HEK293 (cell line): ENCODE measurements around the gene REG1B.

Experiments
- CTCF ChIA-PET: fragments of 350-600 bp; formaldehyde crosslinking; extraction: SDS; loops from one replicate; lab custom pipeline; 2021; ENCODE audit warnings: antibody characterized with exemption; lab: Yijun Ruan, JAX
- POLR2A ChIA-PET: fragments of 300-600 bp; formaldehyde crosslinking; extraction: SDS; loops from one replicate; lab custom pipeline; 2020; ENCODE audit warnings: antibody characterized with exemption, inconsistent platforms; lab: Yijun Ruan, JAX
- H3K27ac ChIP-seq: fragments of 200-500 bp; sonication (Bioruptor generic); 2 replicates; pipeline ENCODE4 v1.5.1; 2014; ENCODE audit warnings: low read depth, low read length, control low read depth, inconsistent platforms; ENCODE audit errors: extremely low read depth
- H3K36me3 ChIP-seq, 2 experiments: fragments of 200-500 bp in 1 of 2; sonication (Bioruptor generic) in 1 of 2; 1 replicate in 1 of 2; 2 replicates in 1 of 2; pipeline ENCODE4 v1.5.1; 2014 to 2017; ENCODE audit warnings: inconsistent platforms in 2 of 2, low read length in 2 of 2; ENCODE audit not compliant: control insufficient read depth in 2 of 2, insufficient read depth in 1 of 2
- H3K4me1 ChIP-seq: fragments of 200-500 bp; sonication (Bioruptor generic); 2 replicates; pipeline ENCODE4 v1.5.1; 2014; ENCODE audit warnings: mild to moderate bottlenecking, low read length, inconsistent platforms; ENCODE audit not compliant: control insufficient read depth, insufficient read depth
- H3K4me3 ChIP-seq: 2 replicates; pipeline ENCODE4 v1.5.1; 2011; ENCODE audit warnings: low read depth, mild to moderate bottlenecking, control low read depth, low read length, moderate library complexity
- H3K9me3 ChIP-seq: fragments of 200-500 bp; sonication (Bioruptor generic); 2 replicates; pipeline ENCODE4 v1.5.1; 2014; ENCODE audit warnings: low read depth, low read length, inconsistent platforms; ENCODE audit not compliant: control insufficient read depth, insufficient read depth
- KLF9 ChIP-seq: fragments of 450-650 bp; formaldehyde crosslinking; IDR thresholded peaks from 2 replicates; pipeline ENCODE4 v1.5.1; 2016; ENCODE audit warnings: missing biosample characterization, missing genetic modification characterization, low read depth
- OSR2 ChIP-seq: fragments of 450-650 bp; formaldehyde crosslinking; IDR thresholded peaks from 2 replicates; pipeline ENCODE4 v1.5.1; 2016; ENCODE audit warnings: missing biosample characterization, missing genetic modification characterization
- SP2 ChIP-seq: fragments of 450-650 bp; formaldehyde crosslinking; IDR thresholded peaks from 2 replicates; pipeline ENCODE4 v1.5.1; 2016; ENCODE audit warnings: missing biosample characterization, missing genetic modification characterization
- TCF7L2 ChIP-seq: IDR thresholded peaks from 2 replicates; pipeline ENCODE4 v1.6.1; 2011; ENCODE audit warnings: low read depth, mild to moderate bottlenecking, inconsistent platforms, low read length, moderate library complexity, borderline replicate concordance
- ZBTB10 ChIP-seq: fragments of 450-650 bp; formaldehyde crosslinking; IDR thresholded peaks from 2 replicates; pipeline ENCODE4 v1.5.1; 2016; ENCODE audit warnings: missing biosample characterization, missing genetic modification characterization
- ZBTB26 ChIP-seq: fragments of 450-650 bp; formaldehyde crosslinking; optimal IDR thresholded peaks from 2 replicates; pipeline ENCODE3; 2016; ENCODE audit warnings: missing biosample characterization, mild to moderate bottlenecking, missing genetic modification characterization
- ZBTB44 ChIP-seq: fragments of 450-650 bp; IDR thresholded peaks from 2 replicates; pipeline ENCODE4 v1.5.1; 2018; ENCODE audit warnings: missing biosample characterization, mild to moderate bottlenecking, missing genetic modification characterization
- ZNF155 ChIP-seq: fragments of 450-650 bp; formaldehyde crosslinking; IDR thresholded peaks from 2 replicates; pipeline ENCODE4 v1.5.1; 2016; ENCODE audit warnings: missing biosample characterization, missing genetic modification characterization
- ZNF2 ChIP-seq: fragments of 450-650 bp; formaldehyde crosslinking; IDR thresholded peaks from 2 replicates; pipeline ENCODE4 v1.5.1; 2016; ENCODE audit warnings: missing biosample characterization, missing genetic modification characterization
- ZNF391 ChIP-seq: fragments of 450-650 bp; formaldehyde crosslinking; IDR thresholded peaks from 2 replicates; pipeline ENCODE4 v1.5.1; 2016; ENCODE audit warnings: low read depth, missing biosample characterization, missing genetic modification characterization, borderline replicate concordance
- ZNF416 ChIP-seq: fragments of 450-650 bp; formaldehyde crosslinking; IDR thresholded peaks from 2 replicates; pipeline ENCODE4 v1.5.1; 2016; ENCODE audit warnings: missing biosample characterization, missing genetic modification characterization
- ZNF449 ChIP-seq: fragments of 450-650 bp; formaldehyde crosslinking; IDR thresholded peaks from 2 replicates; pipeline ENCODE4 v1.5.1; 2017; ENCODE audit warnings: missing biosample characterization, mild to moderate bottlenecking, missing genetic modification characterization, moderate library complexity
- ZNF518A ChIP-seq: fragments of 450-650 bp; formaldehyde crosslinking; conservative IDR thresholded peaks from 2 replicates; pipeline ENCODE4 v1.5.1; 2016; ENCODE audit warnings: low read depth, missing biosample characterization, missing genetic modification characterization
- ZNF529 ChIP-seq: fragments of 450-650 bp; formaldehyde crosslinking; IDR thresholded peaks from 2 replicates; pipeline ENCODE4 v1.5.1; 2017; ENCODE audit warnings: missing genetic modification characterization, missing biosample characterization; ENCODE audit not compliant: insufficient replicate concordance
- ZNF544 ChIP-seq: fragments of 450-650 bp; formaldehyde crosslinking; IDR thresholded peaks from 2 replicates; pipeline ENCODE4 v1.5.0; 2017; ENCODE audit warnings: missing biosample characterization, missing genetic modification characterization
- ZNF626 ChIP-seq: fragments of 450-650 bp; sonication (Bioruptor Pico); formaldehyde crosslinking; IDR thresholded peaks from 2 replicates; pipeline ENCODE4 v1.5.1; 2018; ENCODE audit warnings: missing biosample characterization, missing genetic modification characterization, inconsistent platforms
- ZSCAN30 ChIP-seq: fragments of 450-650 bp; IDR thresholded peaks from 2 replicates; pipeline ENCODE4 v1.5.1; 2018; ENCODE audit warnings: missing biosample characterization, mild to moderate bottlenecking, missing genetic modification characterization, moderate library complexity
- ZSCAN5A ChIP-seq: fragments of 450-650 bp; formaldehyde crosslinking; IDR thresholded peaks from 2 replicates; pipeline ENCODE4 v1.5.1; 2016; ENCODE audit warnings: missing biosample characterization, missing genetic modification characterization
- TF ChIP-seq, protein P1 (sequence below): fragments of 450-650 bp; formaldehyde crosslinking; IDR thresholded peaks from 2 replicates; pipeline ENCODE4 v1.5.1; 2016; ENCODE audit warnings: missing biosample characterization, missing genetic modification characterization
- TF ChIP-seq, protein P2 (sequence below): fragments of 450-650 bp; formaldehyde crosslinking; IDR thresholded peaks from 2 replicates; pipeline ENCODE4; 2016; ENCODE audit warnings: missing biosample characterization, missing genetic modification characterization

Gene REG1B

DNA sequence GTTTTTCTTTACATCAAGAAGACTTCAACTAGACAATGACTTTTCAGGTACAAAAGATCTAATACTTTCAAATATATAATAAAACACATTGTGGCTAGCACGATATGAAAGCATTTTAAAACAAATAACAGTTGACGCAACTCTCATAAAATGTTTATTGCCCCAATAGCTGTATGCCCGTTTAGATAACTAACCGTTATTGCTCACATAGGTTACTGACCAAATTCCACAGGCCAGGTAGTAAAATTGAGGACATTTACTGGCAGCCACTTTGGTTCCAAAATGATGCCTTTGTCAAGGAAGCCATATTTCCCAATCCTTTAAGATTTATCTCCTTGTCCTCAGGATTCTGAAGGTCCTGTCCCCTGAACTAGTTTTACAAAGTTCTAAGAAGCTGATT is 2.9 kb upstream of the REG1B start (continued):
- TF ChIP-seq ZBTB44 (tag by site-specific recombination) = no peak

GRCh38 chr2:79086255-79086654 is 1.5 kb downstream of the REG1B start:
- ChIA-PET POLR2A (no interaction called here), CTCF (no interaction called here)
- Histone ChIP-seq H3K36me3 (no peaks in the 10 kb centered on the region), H3K4me1 (no peaks in the 10 kb centered on the region), H3K4me3 (no peak overlapping the region), H3K27ac (no peak overlapping the region), H3K9me3 (no peaks in the 10 kb centered on the region)
- TF ChIP-seq ZNF544 (tag by site-specific recombination) (no peak), ZNF626 (no peak), OSR2 (tag by site-specific recombination) (no peak), ZBTB26 (tag by site-specific recombination) (no peak), ZNF529 (tag by site-specific recombination) (no peak), ZNF518A (tag by site-specific recombination) (no peak), ZNF391 (tag by site-specific recombination) (no peak), ZBTB10 (tag by site-specific recombination) (no peak), ZNF2 (tag by site-specific recombination) (no peak), ZSCAN5A (tag by site-specific recombination) (no peak), KLF9 (tag by site-specific recombination) (no peak), TCF7L2 (no peak), ZNF155 (tag by site-specific recombination) (no peak), ZSCAN30 (tag by site-specific recombination) (no peak), ZNF449 (tag by site-specific recombination) (no peak), SP2 (no peak), ZNF416 (no peak)
- TF ChIP-seq, protein P1, sequence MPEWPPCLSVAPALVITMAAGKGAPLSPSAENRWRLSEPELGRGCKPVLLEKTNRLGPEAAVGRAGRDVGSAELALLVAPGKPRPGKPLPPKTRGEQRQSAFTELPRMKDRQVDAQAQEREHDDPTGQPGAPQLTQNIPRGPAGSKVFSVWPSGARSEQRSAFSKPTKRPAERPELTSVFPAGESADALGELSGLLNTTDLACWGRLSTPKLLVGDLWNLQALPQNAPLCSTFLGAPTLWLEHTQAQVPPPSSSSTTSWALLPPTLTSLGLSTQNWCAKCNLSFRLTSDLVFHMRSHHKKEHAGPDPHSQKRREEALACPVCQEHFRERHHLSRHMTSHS (tag by site-specific recombination) = no peak
- TF ChIP-seq, protein P2, sequence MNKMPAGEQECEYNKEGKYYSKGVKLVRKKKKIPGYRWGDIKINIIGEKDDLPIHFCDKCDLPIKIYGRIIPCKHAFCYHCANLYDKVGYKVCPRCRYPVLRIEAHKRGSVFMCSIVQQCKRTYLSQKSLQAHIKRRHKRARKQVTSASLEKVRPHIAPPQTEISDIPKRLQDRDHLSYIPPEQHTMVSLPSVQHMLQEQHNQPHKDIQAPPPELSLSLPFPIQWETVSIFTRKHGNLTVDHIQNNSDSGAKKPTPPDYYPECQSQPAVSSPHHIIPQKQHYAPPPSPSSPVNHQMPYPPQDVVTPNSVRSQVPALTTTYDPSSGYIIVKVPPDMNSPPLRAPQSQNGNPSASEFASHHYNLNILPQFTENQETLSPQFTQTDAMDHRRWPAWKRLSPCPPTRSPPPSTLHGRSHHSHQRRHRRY (tag by site-specific recombination) = no peak
